ENCODE measurements around the gene RAB33B.

GRCh38 chr4:139493176-139493575 is 39.3 kb downstream of the RAB33B start:
- TF ChIP-seq TAF1 (IDR thresholded peaks at IDR 0.05; ENCODE audit: low read depth), result no peak
- TF ChIP-seq EGR1 (IDR thresholded peaks at IDR 0.05), result no peak
- no peak for TF ChIP-seq CEBPB (IDR thresholded peaks at IDR 0.05)
- no peak for TF ChIP-seq RAD21 (IDR thresholded peaks at IDR 0.05; ENCODE audit: low read depth)
- TF ChIP-seq ZBTB7A (IDR thresholded peaks at IDR 0.05; ENCODE audit: low read depth), result no peak
- TF ChIP-seq MAX (IDR thresholded peaks at IDR 0.05), result no peak
